Mucosa of rectum (tissue), 2 donors: Measurements from ENCODE around the gene ADORA2B.
A peak's percentile ranks its signal among the peaks of the same experiment; 100 is the strongest.

Source experiments
- H3K27ac ChIP-seq, 2 donors: one replicate each; pipeline ENCODE4 v1.7.0; 2013; ENCODE audit warnings: inconsistent platforms in 2 of 2, low read depth in 2 of 2, low read length in 2 of 2
- H3K27me3 ChIP-seq, 2 donors: one replicate each; pipeline ENCODE4 v1.7.0; 2013; ENCODE audit warnings: low read length in 2 of 2; ENCODE audit not compliant: control insufficient read depth in 2 of 2, insufficient read depth in 2 of 2
- H3K36me3 ChIP-seq, 2 donors: one replicate each; pipeline ENCODE4 v1.7.0; 2013; ENCODE audit warnings: low read length in 2 of 2; ENCODE audit not compliant: control insufficient read depth in 2 of 2, insufficient read depth in 2 of 2
- H3K4me1 ChIP-seq, 2 donors: one replicate each; pipeline ENCODE4 v1.7.0; 2013; ENCODE audit warnings: low read length in 2 of 2, mild to moderate bottlenecking in 1 of 2; ENCODE audit not compliant: control insufficient read depth in 2 of 2, insufficient read depth in 2 of 2
- H3K4me3 ChIP-seq, 2 donors: one replicate each; pipeline ENCODE4 v1.7.0; 2013; ENCODE audit warnings: low read length in 2 of 2
- H3K9ac ChIP-seq, 2 donors: one replicate each; pipeline ENCODE4 v1.7.0; 2013; ENCODE audit warnings: low read length in 2 of 2, low read depth in 1 of 2, mild to moderate bottlenecking in 1 of 2
- H3K9me3 ChIP-seq, 2 donors: one replicate each; pipeline ENCODE4 v1.7.0; 2013; ENCODE audit warnings: low read length in 2 of 2; ENCODE audit not compliant: control insufficient read depth in 2 of 2
- donor health status: healthy.
- donor health status: Normal muscosa, but diverticular disease.

Gene ADORA2B

DNA sequence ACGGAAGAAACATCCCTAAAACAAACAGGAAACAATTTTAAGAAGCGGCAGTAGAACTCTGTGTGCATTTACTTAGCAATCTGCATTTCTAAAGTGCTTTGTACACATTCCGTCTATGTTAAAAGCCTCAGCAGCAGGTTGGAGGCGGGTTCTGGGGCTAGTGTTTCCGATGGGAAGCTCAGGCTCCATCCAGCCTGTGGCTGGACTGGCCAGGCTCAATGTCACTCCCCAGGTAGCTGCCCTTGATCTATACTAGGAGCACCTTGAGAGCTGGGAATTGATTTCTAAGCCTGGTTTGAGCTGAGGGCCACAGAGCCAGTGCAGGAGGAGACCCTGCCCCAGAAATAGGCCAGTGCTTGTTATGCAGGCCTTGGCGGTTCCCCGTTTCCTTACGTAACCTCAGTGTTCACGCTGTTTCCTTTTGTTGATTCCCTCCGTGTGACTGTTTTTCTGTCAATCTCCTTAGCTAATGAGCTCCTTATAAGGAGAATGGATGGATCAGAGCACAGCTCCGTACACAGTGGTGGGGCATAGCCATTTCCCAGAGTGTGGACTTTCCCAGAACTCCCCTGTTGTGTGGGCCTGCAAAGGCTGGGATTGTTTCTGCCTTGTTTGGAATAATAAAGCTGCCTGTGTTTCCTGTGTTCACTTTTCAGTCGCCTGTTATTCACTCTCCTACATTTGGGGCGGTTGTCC lies 21.4 kb downstream of the ADORA2B start:
- H3K9me3 ChIP-seq, result no peaks in the 10 kb centered on the region
- peak overlapping the region; percentile 48 to 62 for H3K9ac ChIP-seq
- no peaks in the 10 kb centered on the region for H3K27me3 ChIP-seq
- peaks cover 23 to 27% of the 10 kb centered on the region in 2 donors for H3K4me1 ChIP-seq
- H3K36me3 ChIP-seq, result no peaks in the 10 kb centered on the region
- H3K4me3 ChIP-seq, result peak overlapping the region; percentile 11 to 62
- H3K27ac ChIP-seq, result peak overlapping the region; percentile 76 to 86

DNA sequence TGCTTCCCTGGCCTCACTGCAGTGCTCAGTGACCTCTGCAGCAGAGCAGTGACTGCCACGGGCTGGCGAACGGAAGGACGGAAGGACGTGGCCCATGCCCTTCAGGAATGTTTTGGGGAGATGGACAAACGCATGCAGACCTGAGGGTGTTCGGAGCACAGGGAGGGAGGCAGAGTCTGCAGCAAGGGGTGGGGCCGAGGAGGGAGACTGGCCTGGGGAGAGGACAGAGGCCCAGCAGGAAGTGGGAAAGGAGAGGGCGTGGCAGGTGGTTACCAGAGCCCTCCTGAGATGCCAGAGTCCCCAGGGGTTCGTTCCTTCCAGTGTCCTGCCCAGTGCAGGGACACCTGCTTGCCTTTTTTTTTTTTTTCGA lies 21.9 kb downstream of the ADORA2B start:
- peak overlapping the region; percentile 76 to 86 for H3K27ac ChIP-seq
- no peaks in the 10 kb centered on the region for H3K36me3 ChIP-seq
- H3K4me3 ChIP-seq, result peak overlapping the region; percentile 11 to 62
- peaks cover 23 to 27% of the 10 kb centered on the region in 2 donors for H3K4me1 ChIP-seq
- H3K9me3 ChIP-seq, result no peaks in the 10 kb centered on the region
- no peaks in the 10 kb centered on the region for H3K27me3 ChIP-seq
- H3K9ac ChIP-seq, result peak overlapping the region; percentile 48 to 62

DNA sequence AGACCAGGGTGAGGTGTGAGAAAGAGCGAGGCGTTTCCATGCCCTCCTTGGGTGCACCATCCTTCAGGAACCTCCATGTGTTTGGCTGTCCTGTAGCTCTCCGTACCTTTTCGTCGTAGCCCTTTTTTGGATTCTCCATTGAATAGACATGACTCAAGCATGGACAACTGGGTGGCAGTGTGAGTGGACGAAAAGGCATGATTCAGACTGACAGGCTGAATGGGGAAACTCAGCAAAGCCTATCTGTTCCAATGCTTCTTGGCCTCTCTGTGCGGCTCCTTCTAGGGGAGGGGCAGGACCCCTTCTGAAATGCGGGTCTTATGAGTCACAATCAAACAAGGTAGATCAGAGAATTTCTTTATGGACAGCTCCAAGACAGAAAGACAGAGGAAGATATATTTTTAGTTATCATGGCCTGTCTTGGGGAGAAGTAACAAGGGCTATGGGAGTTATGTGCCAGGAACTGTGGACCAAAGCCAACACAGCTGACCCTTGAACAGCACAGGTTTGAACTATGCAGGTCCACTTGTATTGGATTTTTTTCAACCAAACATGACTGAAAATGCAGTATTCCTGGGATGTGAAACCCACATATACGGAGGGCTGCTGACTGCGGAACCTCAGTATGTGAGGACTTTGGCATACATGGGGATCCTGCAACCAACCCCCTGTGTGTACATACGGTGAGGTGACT lies 22.9 kb downstream of the ADORA2B start:
- peak overlapping the region; percentile 76 to 86 for H3K27ac ChIP-seq
- H3K4me1 ChIP-seq, result peaks cover 23 to 27% of the 10 kb centered on the region in 2 donors

DNA sequence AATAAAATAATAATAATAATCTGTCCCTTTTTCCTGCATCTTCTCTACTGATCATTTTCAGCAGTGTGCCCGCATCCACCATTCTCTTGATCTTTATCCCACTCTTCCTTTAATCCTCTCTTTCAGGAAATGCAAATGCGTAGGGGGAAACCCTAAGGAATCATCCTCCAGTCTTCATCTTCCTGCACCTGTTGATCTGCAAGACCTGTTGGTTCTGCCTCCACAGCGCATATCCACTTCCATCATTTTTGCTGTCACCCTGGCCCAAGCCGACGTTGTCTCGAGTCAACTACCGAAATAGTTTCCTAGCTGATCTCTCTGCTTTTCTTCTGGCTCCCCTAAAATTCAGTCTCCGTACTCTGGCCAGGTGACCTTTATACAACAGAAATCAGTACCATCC lies 24.5 kb downstream of the ADORA2B start:
- Histone ChIP-seq H3K4me1 (peaks cover 23 to 27% of the 10 kb centered on the region in 2 donors), H3K4me3 (no peak overlapping the region), H3K9me3 (no peaks in the 10 kb centered on the region), H3K9ac (no peak overlapping the region), H3K27ac (no peak overlapping the region), H3K36me3 (no peaks in the 10 kb centered on the region), H3K27me3 (no peaks in the 10 kb centered on the region)

More for the DNA sequence above, 22.9 kb downstream of the ADORA2B start:
- Histone ChIP-seq H3K4me3 (no peak overlapping the region), H3K9me3 (no peaks in the 10 kb centered on the region), H3K9ac (peak overlapping the region in 1 of 2 donors; percentile 62), H3K36me3 (no peaks in the 10 kb centered on the region), H3K27me3 (no peaks in the 10 kb centered on the region)

DNA sequence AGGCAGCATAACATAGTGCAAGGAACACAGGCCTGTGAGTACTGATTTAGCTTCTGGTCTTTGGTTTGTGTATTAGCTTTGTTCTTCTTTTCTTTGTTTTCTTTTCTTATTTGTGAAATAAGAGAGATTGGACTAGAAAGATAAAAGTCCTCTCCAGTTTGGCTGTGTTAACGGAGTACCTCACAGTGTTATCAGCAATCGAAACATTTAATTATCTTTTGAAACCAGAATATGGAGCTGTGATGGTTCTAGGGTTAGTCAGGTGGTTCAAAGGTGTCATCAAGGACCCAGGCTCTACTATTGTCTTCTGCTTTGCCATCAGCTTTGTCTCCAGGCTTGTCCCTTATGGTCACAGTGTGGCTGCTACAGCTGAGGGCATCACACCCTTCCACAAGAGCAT lies 25.6 kb downstream of the ADORA2B start:
- Histone ChIP-seq H3K4me1 (peaks cover 21 to 22% of the 10 kb centered on the region in 2 donors), H3K36me3 (peaks cover 5 to 6% of the 10 kb centered on the region in 2 donors), H3K27ac (no peak overlapping the region), H3K27me3 (no peaks in the 10 kb centered on the region), H3K4me3 (no peak overlapping the region), H3K9me3 (no peaks in the 10 kb centered on the region), H3K9ac (no peak overlapping the region)

DNA sequence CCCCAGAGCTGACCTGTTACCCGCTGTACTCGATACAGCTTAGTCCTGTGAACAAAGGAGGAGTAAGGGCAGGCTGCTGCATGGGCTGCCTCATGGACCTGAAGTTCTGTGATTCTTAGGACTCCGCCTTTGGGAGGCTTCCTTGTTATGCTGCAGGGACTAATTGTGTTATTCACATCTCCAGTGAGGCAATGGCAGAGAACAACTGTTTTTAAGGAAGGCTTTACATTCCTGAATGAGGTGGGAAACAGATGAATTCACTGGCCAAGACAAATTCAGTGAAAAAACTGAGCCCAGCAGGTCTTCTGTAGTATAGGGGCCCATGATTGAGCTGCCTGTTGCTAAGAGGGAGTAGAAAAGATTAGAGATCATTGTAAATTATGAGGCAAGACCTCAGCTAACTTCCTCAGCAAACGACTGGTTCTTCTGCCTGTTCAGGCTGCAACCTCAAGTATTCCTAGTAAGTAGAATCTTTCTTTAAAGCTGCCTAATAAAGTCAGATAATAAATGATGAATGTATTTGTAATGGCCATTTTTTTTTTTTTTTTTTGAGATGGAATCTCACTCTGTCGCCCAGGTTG lies 26.3 kb downstream of the ADORA2B start:
- Histone ChIP-seq H3K9ac (no peak overlapping the region), H3K4me1 (peaks cover 14 to 17% of the 10 kb centered on the region in 2 donors), H3K27ac (no peak overlapping the region), H3K9me3 (no peaks in the 10 kb centered on the region), H3K4me3 (no peak overlapping the region), H3K36me3 (peaks cover 5 to 6% of the 10 kb centered on the region in 2 donors), H3K27me3 (no peaks in the 10 kb centered on the region)

DNA sequence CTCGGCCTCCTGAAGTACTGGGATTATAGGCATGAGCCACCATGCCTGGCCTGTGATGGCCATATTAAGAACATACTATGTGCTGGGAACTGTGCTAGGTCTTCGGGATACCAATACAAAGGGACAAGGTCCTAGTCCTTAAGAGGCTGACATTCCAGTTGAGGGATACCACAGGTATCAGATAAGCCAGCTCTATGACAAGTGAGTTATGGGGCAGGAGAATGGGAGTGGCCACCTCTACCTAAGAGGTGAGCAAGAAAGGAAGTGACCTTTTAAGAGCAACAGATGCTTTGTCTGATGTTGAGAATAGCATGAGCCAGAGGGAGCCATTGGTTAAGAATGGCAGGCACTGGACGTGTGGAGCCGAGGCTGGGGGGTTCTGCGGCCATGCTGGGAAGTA lies 27.0 kb downstream of the ADORA2B start:
- peaks cover 7 to 10% of the 10 kb centered on the region in 2 donors for H3K4me1 ChIP-seq
- no peaks in the 10 kb centered on the region for H3K9me3 ChIP-seq
- H3K27me3 ChIP-seq, result no peaks in the 10 kb centered on the region
- no peak overlapping the region for H3K4me3 ChIP-seq
- no peak overlapping the region for H3K9ac ChIP-seq
- no peak overlapping the region for H3K27ac ChIP-seq
- peaks cover 9 to 12% of the 10 kb centered on the region in 2 donors for H3K36me3 ChIP-seq

DNA sequence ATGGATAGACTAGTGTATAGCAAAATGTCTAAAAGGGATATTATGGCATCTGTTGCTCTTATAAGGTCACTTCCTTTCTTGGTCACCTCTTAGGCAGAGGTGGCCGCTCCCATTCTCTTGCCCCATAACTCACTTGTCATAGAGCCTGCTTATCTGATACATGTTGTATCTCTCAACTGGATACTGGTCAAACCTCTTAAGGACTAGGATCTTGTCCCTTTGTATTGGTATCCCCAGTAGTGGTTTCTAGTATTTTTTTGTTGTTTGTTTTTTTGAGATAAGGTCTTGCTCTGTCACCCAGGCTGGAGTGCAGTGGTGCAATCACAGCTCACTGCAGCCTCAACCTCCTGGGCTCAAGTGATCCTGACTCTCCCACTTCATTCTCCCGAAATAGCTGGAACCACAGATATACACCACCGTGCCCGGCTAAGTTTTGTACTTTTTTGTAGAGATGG lies 27.6 kb downstream of the ADORA2B start:
- Histone ChIP-seq H3K4me3 (no peak overlapping the region), H3K9me3 (no peaks in the 10 kb centered on the region), H3K4me1 (peaks cover 1 to 3% of the 10 kb centered on the region in 2 donors), H3K9ac (no peak overlapping the region), H3K27me3 (no peaks in the 10 kb centered on the region), H3K36me3 (peaks cover 12 to 17% of the 10 kb centered on the region in 2 donors), H3K27ac (no peak overlapping the region)

DNA sequence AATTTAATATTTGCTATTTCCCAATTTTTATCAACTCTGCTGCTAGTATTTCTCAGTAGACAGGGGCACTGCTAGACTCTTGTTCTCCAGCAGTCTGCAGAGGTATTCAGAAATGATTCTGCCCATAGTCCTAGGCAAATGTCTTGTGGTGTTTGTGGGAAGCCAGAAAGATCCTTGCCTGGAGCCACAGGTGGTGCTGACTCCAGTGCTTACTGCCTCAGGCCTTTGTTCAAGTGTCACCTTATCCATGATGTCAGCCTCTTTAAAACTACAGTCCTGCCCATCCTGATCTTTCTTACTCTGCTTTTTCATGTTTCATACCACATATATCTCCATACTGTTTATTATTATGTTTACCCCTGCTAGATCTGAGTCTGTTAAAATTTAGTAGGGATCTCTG lies 28.1 kb downstream of the ADORA2B start:
- no peak overlapping the region for H3K9ac ChIP-seq
- H3K9me3 ChIP-seq, result no peaks in the 10 kb centered on the region
- H3K36me3 ChIP-seq, result peaks cover 17 to 21% of the 10 kb centered on the region in 2 donors
- no peak overlapping the region for H3K27ac ChIP-seq
- H3K4me1 ChIP-seq, result no peaks in the 10 kb centered on the region
- H3K4me3 ChIP-seq, result no peak overlapping the region
- no peaks in the 10 kb centered on the region for H3K27me3 ChIP-seq

DNA sequence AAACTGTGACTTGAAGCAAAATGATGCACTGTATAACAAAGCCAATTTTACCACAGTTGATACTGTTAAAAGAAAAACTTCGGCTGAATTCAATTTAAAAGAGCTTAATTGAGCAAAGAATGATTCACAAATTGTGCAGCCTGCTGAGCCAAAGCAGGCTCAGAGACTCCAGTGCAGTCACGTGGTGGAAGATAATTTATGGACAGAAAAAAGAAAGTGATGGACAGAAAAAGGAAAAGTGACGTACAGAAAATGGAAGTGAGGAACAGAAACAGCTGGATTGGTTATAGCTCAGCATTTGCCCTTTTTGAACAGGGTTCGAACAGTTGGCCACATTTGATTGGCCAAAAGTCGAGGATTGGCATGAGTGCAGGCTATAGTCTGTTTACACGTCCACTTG lies 28.9 kb downstream of the ADORA2B start:
- Histone ChIP-seq H3K4me1 (no peaks in the 10 kb centered on the region), H3K9ac (no peak overlapping the region), H3K36me3 (peaks cover 19 to 22% of the 10 kb centered on the region in 2 donors), H3K27me3 (no peaks in the 10 kb centered on the region), H3K4me3 (no peak overlapping the region), H3K27ac (no peak overlapping the region), H3K9me3 (no peaks in the 10 kb centered on the region)
